HepG2 (cell line): ENCODE results near the gene S100A8.

Source experiments
- EHMT2 ChIP-seq: fragments of 200-600 bp; sonication (generic); IDR thresholded peaks from 2 replicates; pipeline ENCODE4 v1.7.0; 2017; ENCODE audit warnings: antibody characterized with exemption, low read depth, low read length, borderline replicate concordance
- GTF2F1 ChIP-seq: fragments of 150-350 bp; IDR thresholded peaks from 2 replicates; pipeline ENCODE4 v1.6.1; 2014; ENCODE audit warnings: low read length
- KAT2B ChIP-seq: fragments of 150-350 bp; IDR thresholded peaks from 2 replicates; pipeline ENCODE4 v1.6.1; 2014; ENCODE audit warnings: low read depth, low read length, borderline replicate concordance
- NFYB ChIP-seq: sonication (generic); formaldehyde crosslinking; IDR thresholded peaks from 2 replicates; pipeline ENCODE4 v1.4.0; 2020; ENCODE audit warnings: missing genetic modification reagents
- POLR2A ChIP-seq, 2 experiments: IDR thresholded peaks; 2 replicates each; pipeline ENCODE4 v1.6.1; 2011; ENCODE audit warnings: low read depth in 2 of 2, low read length in 2 of 2, mild to moderate bottlenecking in 1 of 2, moderate library complexity in 1 of 2; ENCODE audit not compliant: insufficient read depth in 1 of 2
- RFX5 ChIP-seq: IDR thresholded peaks from 2 replicates; pipeline ENCODE4 v1.6.1; 2011; ENCODE audit warnings: low read depth, low read length, improper control_type of control experiment
- SNRNP70 ChIP-seq: fragments of 200-400 bp; formaldehyde crosslinking; IDR thresholded peaks from 2 replicates; pipeline ENCODE4 v1.6.1; 2017; ENCODE audit warnings: mild to moderate bottlenecking, low read depth, low read length, moderate library complexity
- SP2 ChIP-seq: sonication (generic); formaldehyde crosslinking; IDR thresholded peaks from 2 replicates; pipeline ENCODE4 v1.5.1; 2020; ENCODE audit warnings: mild to moderate bottlenecking, missing genetic modification reagents
- ZNF431 ChIP-seq: sonication (generic); formaldehyde crosslinking; IDR thresholded peaks from 2 replicates; pipeline ENCODE4 v1.9.0; 2022; ENCODE audit warnings: missing genetic modification reagents, low read depth, mild to moderate bottlenecking, borderline replicate concordance
- ZNF652 ChIP-seq: IDR thresholded peaks from 2 replicates; pipeline ENCODE4 v1.6.1; 2016; ENCODE audit warnings: low read depth, borderline replicate concordance
- TF ChIP-seq, protein P1 (sequence below): sonication (generic); formaldehyde crosslinking; IDR thresholded peaks from 2 replicates; pipeline ENCODE4 v1.4.0; 2020; ENCODE audit warnings: missing genetic modification reagents
- TF ChIP-seq, protein P2 (sequence below): sonication (generic); formaldehyde crosslinking; IDR thresholded peaks from 2 replicates; pipeline ENCODE4 v1.5.0; 2020; ENCODE audit warnings: mild to moderate bottlenecking, missing genetic modification reagents, moderate library complexity
- TF ChIP-seq, protein P3 (sequence below): IDR thresholded peaks from 2 replicates; pipeline ENCODE4 v1.6.1; 2012; ENCODE audit warnings: inconsistent platforms

DNA sequence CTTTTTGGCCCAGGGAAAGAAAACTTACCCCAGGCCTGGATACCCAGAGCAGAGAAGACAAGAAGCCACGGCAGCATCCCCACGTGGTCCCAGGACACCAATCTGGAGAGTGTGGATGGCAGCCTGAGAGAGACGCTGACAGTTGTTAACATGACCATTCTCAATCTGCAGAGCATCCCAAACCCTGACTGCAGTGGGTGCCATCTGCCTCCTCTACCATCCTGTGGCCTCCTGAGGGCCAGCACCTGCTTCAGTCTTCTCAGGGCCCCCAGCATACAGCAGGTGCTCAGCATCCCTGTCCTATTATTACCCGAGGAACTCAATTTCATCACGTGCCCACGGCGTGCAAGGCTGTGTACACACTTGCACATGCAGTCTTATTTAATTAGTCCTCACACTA, 43.0 kb downstream of the S100A8 start:
- TF ChIP-seq GTF2F1 (no peak), RFX5 (no peak), ZNF431 (CRISPR knock-in tag) (no peak), EHMT2 (no peak), POLR2A (IDR thresholded peaks at IDR 0.05; ENCODE audit: insufficient read depth in 1 of 2, low read depth in 2 of 2, low read length in 2 of 2) (no peak), SP2 (CRISPR knock-in tag) (no peak), KAT2B (no peak), SNRNP70 (no peak), ZNF652 (no peak), NFYB (CRISPR knock-in tag) (no peak)
- TF ChIP-seq, protein P1, sequence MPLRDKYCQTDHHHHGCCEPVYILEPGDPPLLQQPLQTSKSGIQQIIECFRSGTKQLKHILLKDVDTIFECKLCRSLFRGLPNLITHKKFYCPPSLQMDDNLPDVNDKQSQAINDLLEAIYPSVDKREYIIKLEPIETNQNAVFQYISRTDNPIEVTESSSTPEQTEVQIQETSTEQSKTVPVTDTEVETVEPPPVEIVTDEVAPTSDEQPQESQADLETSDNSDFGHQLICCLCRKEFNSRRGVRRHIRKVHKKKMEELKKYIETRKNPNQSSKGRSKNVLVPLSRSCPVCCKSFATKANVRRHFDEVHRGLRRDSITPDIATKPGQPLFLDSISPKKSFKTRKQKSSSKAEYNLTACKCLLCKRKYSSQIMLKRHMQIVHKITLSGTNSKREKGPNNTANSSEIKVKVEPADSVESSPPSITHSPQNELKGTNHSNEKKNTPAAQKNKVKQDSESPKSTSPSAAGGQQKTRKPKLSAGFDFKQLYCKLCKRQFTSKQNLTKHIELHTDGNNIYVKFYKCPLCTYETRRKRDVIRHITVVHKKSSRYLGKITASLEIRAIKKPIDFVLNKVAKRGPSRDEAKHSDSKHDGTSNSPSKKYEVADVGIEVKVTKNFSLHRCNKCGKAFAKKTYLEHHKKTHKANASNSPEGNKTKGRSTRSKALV (CRISPR knock-in tag) = no peak
- TF ChIP-seq, protein P2, sequence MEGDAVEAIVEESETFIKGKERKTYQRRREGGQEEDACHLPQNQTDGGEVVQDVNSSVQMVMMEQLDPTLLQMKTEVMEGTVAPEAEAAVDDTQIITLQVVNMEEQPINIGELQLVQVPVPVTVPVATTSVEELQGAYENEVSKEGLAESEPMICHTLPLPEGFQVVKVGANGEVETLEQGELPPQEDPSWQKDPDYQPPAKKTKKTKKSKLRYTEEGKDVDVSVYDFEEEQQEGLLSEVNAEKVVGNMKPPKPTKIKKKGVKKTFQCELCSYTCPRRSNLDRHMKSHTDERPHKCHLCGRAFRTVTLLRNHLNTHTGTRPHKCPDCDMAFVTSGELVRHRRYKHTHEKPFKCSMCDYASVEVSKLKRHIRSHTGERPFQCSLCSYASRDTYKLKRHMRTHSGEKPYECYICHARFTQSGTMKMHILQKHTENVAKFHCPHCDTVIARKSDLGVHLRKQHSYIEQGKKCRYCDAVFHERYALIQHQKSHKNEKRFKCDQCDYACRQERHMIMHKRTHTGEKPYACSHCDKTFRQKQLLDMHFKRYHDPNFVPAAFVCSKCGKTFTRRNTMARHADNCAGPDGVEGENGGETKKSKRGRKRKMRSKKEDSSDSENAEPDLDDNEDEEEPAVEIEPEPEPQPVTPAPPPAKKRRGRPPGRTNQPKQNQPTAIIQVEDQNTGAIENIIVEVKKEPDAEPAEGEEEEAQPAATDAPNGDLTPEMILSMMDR (CRISPR knock-in tag) = no peak
- TF ChIP-seq, protein P3, sequence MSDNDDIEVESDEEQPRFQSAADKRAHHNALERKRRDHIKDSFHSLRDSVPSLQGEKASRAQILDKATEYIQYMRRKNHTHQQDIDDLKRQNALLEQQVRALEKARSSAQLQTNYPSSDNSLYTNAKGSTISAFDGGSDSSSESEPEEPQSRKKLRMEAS = no peak
